GM23248 (cell line): ENCODE measurements around the gene LAMA3. TPM values are rescaled to one million over a fixed set of nuclear protein-coding genes. Genes with fewer than 3 reads are reported as not detected.

Experiments
- DNase-seq: peaks from one replicate; pipeline ENCODE4 v3.0.0-alpha.2; 2015
- H2AFZ ChIP-seq: fragments of 200-600 bp; sonication (generic); 2 replicates; pipeline ENCODE4 v1.6.1; 2016; ENCODE audit warnings: antibody characterized with exemption
- H3F3A ChIP-seq: fragments of 200-600 bp; sonication (generic); 2 replicates; pipeline ENCODE4 v1.6.1; 2016; ENCODE audit warnings: mild to moderate bottlenecking, antibody characterized with exemption, mixed run types; ENCODE audit not compliant: insufficient read depth
- H3K27ac ChIP-seq: fragments of 200-600 bp; sonication (generic); 2 replicates; pipeline ENCODE4 v1.5.1; 2016; ENCODE audit warnings: mild to moderate bottlenecking
- H3K27me3 ChIP-seq: fragments of 200-600 bp; sonication (generic); replicated peaks from 2 replicates; pipeline ENCODE4 v1.6.1; 2016; ENCODE audit warnings: mild to moderate bottlenecking; ENCODE audit not compliant: insufficient read depth
- H3K36me3 ChIP-seq: fragments of 200-600 bp; sonication (generic); 2 replicates; pipeline ENCODE4 v1.6.1; 2016; ENCODE audit warnings: low read depth, mild to moderate bottlenecking
- H3K4me1 ChIP-seq: fragments of 200-600 bp; sonication (generic); 2 replicates; pipeline ENCODE4 v1.6.1; 2016; ENCODE audit warnings: mild to moderate bottlenecking; ENCODE audit not compliant: insufficient read depth
- H3K4me2 ChIP-seq: fragments of 200-600 bp; sonication (generic); one replicate; pipeline ENCODE4 v1.6.1; 2016; ENCODE audit warnings: mild to moderate bottlenecking; ENCODE audit not compliant: unreplicated experiment
- H3K4me3 ChIP-seq: fragments of 200-600 bp; sonication (generic); 2 replicates; pipeline ENCODE4 v1.5.1; 2016; ENCODE audit warnings: mild to moderate bottlenecking
- H3K79me2 ChIP-seq: fragments of 200-600 bp; sonication (generic); 2 replicates; pipeline ENCODE4 v1.6.1; 2016; ENCODE audit warnings: mild to moderate bottlenecking; ENCODE audit not compliant: insufficient read depth
- H3K9ac ChIP-seq: fragments of 200-600 bp; sonication (generic); 2 replicates; pipeline ENCODE4 v1.6.1; 2016; ENCODE audit warnings: mild to moderate bottlenecking
- H3K9me2 ChIP-seq: fragments of 200-600 bp; sonication (generic); 2 replicates; pipeline ENCODE4 v1.6.1; 2016; ENCODE audit warnings: mixed run types, mild to moderate bottlenecking, moderate library complexity; ENCODE audit not compliant: insufficient read depth
- H3K9me3 ChIP-seq: fragments of 200-600 bp; sonication (generic); one replicate; pipeline ENCODE4 v1.6.1; 2017; ENCODE audit warnings: low read depth
- H4K20me1 ChIP-seq: fragments of 200-600 bp; sonication (generic); 2 replicates; pipeline ENCODE4 v1.6.0; 2016; ENCODE audit not compliant: insufficient read depth
- EZH2 ChIP-seq: fragments of 200-600 bp; sonication (generic); IDR thresholded peaks from 2 replicates; pipeline ENCODE4 v1.6.1; 2018; ENCODE audit warnings: antibody characterized with exemption, mild to moderate bottlenecking; ENCODE audit not compliant: insufficient read depth, poor library complexity, severe bottlenecking
- EZH2phosphoT487 ChIP-seq: fragments of 200-600 bp; sonication (generic); IDR thresholded peaks from 2 replicates; pipeline ENCODE4 v1.6.1; 2018; ENCODE audit warnings: antibody characterized with exemption, moderate library complexity, mild to moderate bottlenecking, low read depth; ENCODE audit not compliant: insufficient read depth
- WGBS, 2 experiments: methylation state at CpG; one replicate each; pipeline ENCODE4 v1.1.6; 2015 to 2017; ENCODE audit warnings: low lambda C conversion rate in 2 of 2, low coverage in 1 of 2; ENCODE audit errors: missing lambda C conversion rate in 2 of 2; 5-methylcytosine and 5-hydroxymethylcytosine counted together
- in situ Hi-C: fragments of 300-500 bp; cut with MboI; formaldehyde crosslinking; loops from 2 replicates; pipeline ENCODE4 v1.15.0; 2020
- polyA plus RNA-seq: library from polyadenylated mRNA; unstranded; fragments of >200 nt; fragmentation: Nextera tagmentation; extraction: Ambion mirVana; gene quantifications from 2 replicates; pipeline ENCODE4 v1.2.1, GENCODE V29; 2016
- total RNA-seq: library from RNA; depleted of rRNA; stranded (reverse); fragments of >200 nt; shearing (Covaris generic); gene quantifications from 2 replicates; pipeline ENCODE4 v1.2.3, GENCODE V29; 2014

LAMA3 gene
- total and polyA plus RNA-seq, 2 experiments from 2014 or later = 0.93 to 1.9 TPM

DNA sequence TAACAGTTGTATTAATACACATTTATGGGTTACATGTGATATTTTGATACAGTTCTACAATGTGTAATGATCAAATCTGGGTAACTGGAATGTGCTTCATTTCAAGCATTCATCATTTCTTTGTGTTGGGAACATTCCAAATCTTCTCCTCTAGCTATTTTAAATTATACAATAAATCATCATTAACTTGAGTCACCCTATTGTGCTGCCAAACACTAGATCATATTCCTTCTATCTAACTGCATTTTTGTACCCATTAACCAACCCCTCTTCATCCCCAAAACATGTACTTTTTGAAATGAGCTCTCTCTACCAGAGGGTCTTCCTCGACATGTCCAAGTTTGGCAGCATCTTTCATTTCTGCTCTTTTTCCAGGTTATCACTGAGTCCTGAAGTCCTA lies 244.2 kb downstream of the LAMA3 start:
- H3K9ac ChIP-seq = no peak overlapping the region
- TF ChIP-seq EZH2phosphoT487 (no peak), EZH2 (no peak)
- 0 out of 2 replicates have a peak, but pooled peaks cover 8% of the 10 kb centered on the region for H3K4me1 ChIP-seq
- no peak overlapping the region for H3K4me3 ChIP-seq
- in situ Hi-C loops = no loop called here
- no peaks in the 10 kb centered on the region for H3K9me2 ChIP-seq
- H3F3A ChIP-seq = no peaks in the 10 kb centered on the region
- H4K20me1 ChIP-seq = no peaks in the 10 kb centered on the region
- DNase-seq = peak; percentile 18
- H3K27me3 ChIP-seq = no peaks in the 10 kb centered on the region
- no peak overlapping the region for H3K4me2 ChIP-seq
- WGBS, 2 experiments = 89% methylated on average over 1 of the region's 1 CpG
- H3K27ac ChIP-seq = no peak overlapping the region
- no peaks in the 10 kb centered on the region for H3K9me3 ChIP-seq
- H3K36me3 ChIP-seq = no peaks in the 10 kb centered on the region
- H3K79me2 ChIP-seq = no peaks in the 10 kb centered on the region
- no peak overlapping the region for H2AFZ ChIP-seq

DNA sequence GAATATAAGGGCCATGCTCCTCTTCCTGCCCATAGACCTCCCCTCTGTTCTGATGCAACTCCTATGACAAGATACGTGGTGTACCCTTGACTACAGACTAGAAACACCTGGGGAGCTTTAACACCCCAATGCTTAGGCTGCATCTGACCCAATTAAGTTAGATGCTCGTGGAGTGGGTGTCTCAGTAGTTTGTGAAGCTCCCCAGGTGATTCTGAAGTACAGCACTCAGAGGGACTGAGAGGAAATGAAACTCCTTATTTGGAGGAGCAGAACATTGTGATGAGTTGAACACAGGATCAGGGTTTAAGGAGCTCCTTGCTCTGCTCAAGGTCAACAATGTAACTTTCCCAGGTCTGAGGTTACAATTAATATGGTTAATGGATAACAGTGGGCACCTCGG lies 245.0 kb downstream of the LAMA3 start:
- H3K27ac ChIP-seq = no peak overlapping the region
- no peaks in the 10 kb centered on the region for H4K20me1 ChIP-seq
- no peaks in the 10 kb centered on the region for H3K36me3 ChIP-seq
- 0 out of 2 replicates have a peak, but pooled peaks cover 8% of the 10 kb centered on the region for H3K4me1 ChIP-seq
- H2AFZ ChIP-seq = no peak overlapping the region
- H3K9ac ChIP-seq = no peak overlapping the region
- no peaks in the 10 kb centered on the region for H3K79me2 ChIP-seq
- H3K27me3 ChIP-seq = no peaks in the 10 kb centered on the region
- DNase-seq = no peak
- TF ChIP-seq EZH2 (no peak), EZH2phosphoT487 (no peak)
- no peaks in the 10 kb centered on the region for H3K9me2 ChIP-seq
- no peak overlapping the region for H3K4me3 ChIP-seq
- H3K4me2 ChIP-seq = no peak overlapping the region
- WGBS, 2 experiments = 79 to 81% methylated on average over 3 of the region's 3 CpGs
- H3F3A ChIP-seq = no peaks in the 10 kb centered on the region
- in situ Hi-C loops = no loop called here
- no peaks in the 10 kb centered on the region for H3K9me3 ChIP-seq

DNA sequence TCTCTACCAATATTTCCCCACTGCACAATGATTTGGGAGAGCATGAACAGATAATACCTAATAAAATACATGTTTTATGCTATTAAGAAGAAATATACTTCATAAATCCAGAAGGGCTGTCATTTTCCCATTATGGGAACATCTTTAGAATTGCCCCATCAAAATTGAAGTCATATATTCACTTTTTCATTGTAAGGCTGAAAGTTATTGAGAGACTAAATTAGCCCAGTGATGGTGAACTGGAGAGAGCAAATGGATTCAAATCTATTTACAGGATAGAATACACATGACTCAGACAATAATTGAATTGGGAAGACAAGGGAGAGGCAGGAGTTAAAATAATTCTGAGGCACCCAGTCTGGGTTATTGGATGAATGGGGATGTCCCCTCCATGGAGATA lies 245.6 kb downstream of the LAMA3 start:
- Histone ChIP-seq H3F3A (no peaks in the 10 kb centered on the region), H3K4me2 (no peak overlapping the region), H2AFZ (no peak overlapping the region), H4K20me1 (no peaks in the 10 kb centered on the region), H3K4me3 (no peak overlapping the region), H3K9me3 (no peaks in the 10 kb centered on the region), H3K79me2 (no peaks in the 10 kb centered on the region), H3K9ac (no peak overlapping the region), H3K4me1 (0 out of 2 replicates have a peak, but pooled peaks cover 8% of the 10 kb centered on the region), H3K9me2 (no peaks in the 10 kb centered on the region), H3K27ac (no peak overlapping the region), H3K27me3 (no peaks in the 10 kb centered on the region), H3K36me3 (no peaks in the 10 kb centered on the region)
- TF ChIP-seq EZH2 = no peak
- TF ChIP-seq EZH2phosphoT487 = no peak
- in situ Hi-C loops = no loop called here
- DNase-seq = no peak

DNA sequence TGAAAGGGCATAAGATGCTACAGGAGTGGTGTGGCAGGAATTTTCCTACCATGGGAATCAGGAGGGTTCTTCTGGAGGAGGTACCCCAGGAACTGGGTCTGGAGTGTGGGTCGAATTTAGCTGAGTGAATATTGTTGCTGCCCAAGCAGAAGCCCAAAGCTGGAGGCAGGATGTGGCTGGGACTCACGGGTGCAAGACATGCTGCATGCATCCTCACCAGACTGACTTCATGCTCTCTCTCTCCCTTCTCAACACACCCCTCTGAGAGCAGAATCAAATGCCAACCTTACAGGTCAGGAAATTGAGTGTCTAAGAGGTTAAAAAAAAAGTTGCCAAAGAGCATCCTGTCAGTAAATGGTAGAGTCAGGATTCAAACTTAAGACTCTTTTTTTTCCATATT lies 246.6 kb downstream of the LAMA3 start:
- TF ChIP-seq EZH2phosphoT487 = no peak
- TF ChIP-seq EZH2 = no peak
- Histone ChIP-seq H3K4me1 (0 out of 2 replicates have a peak, but pooled peaks cover 8% of the 10 kb centered on the region), H3K4me3 (no peak overlapping the region), H3F3A (no peaks in the 10 kb centered on the region), H3K27me3 (no peaks in the 10 kb centered on the region), H3K4me2 (no peak overlapping the region), H3K9me3 (no peaks in the 10 kb centered on the region), H3K79me2 (no peaks in the 10 kb centered on the region), H3K27ac (no peak overlapping the region), H3K9me2 (no peaks in the 10 kb centered on the region), H3K36me3 (no peaks in the 10 kb centered on the region), H4K20me1 (no peaks in the 10 kb centered on the region), H3K9ac (no peak overlapping the region), H2AFZ (no peak overlapping the region)
- WGBS, 2 experiments = 75 to 83% methylated on average over 2 of the region's 2 CpGs
- in situ Hi-C loops = no loop called here
- DNase-seq = no peak

DNA sequence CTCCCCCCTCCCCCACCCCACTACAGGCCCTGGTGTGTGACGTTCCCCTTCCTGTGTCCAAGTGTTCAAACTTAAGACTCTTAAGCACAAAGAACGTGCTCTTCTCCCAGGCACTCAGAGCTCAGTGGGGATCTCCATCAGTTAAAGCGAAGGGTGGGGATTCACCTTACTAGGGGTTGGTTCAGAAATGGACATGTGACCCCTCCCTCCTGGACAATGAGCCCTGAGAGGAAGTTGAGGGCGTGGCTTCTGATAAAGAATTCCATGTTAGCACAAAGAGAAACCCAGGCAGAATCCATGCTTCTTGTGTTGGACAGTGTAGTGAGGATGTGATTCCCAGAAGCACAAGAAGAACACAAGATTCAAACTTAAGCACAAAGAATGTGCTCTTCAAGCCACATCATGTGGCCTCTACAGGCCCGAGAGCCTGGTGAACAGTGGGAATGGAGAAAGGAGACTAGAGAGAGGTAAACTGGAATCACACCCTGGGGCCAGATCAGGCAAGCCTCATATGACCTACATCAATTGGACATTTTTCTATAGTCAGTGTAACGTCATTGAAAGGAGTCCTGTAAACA lies 247.2 kb downstream of the LAMA3 start:
- Histone ChIP-seq H3K9ac (no peak overlapping the region), H3K4me1 (0 out of 2 replicates have a peak, but pooled peaks cover 8% of the 10 kb centered on the region), H3K36me3 (no peaks in the 10 kb centered on the region), H3K9me2 (no peaks in the 10 kb centered on the region), H3F3A (no peaks in the 10 kb centered on the region), H3K27me3 (no peaks in the 10 kb centered on the region), H2AFZ (no peak overlapping the region), H3K27ac (no peak overlapping the region), H3K9me3 (no peaks in the 10 kb centered on the region), H3K79me2 (no peaks in the 10 kb centered on the region), H4K20me1 (no peaks in the 10 kb centered on the region), H3K4me2 (no peak overlapping the region), H3K4me3 (no peak overlapping the region)
- 59 to 72% methylated on average over 6 of the region's 6 CpGs for WGBS, 2 experiments
- DNase-seq = no peak
- TF ChIP-seq EZH2 (no peak), EZH2phosphoT487 (no peak)
- in situ Hi-C loops = no loop called here
